Caco-2 (cell line): ENCODE results near the gene KRT39. TPM values are rescaled to one million over a fixed set of nuclear protein-coding genes. Genes with fewer than 3 reads are reported as not detected.

ENCODE experiments used
- BruUV-seq: library from RNA; stranded (reverse); fragments of 400-500 nt; replicated peaks from 2 replicates; lab custom pipeline; 2021; lab: Mats Ljungman, UMichigan
- CTCF ChIA-PET: fragments of 300-600 bp; sonication (Branson Sonifier 250); formaldehyde crosslinking; loops from one replicate; lab custom pipeline; 2022; ENCODE audit warnings: antibody characterized with exemption; lab: Charles Lee
- POLR2A ChIA-PET: fragments of 300-600 bp; sonication (Branson Sonifier 250); formaldehyde crosslinking; loops from one replicate; lab custom pipeline; 2022; ENCODE audit warnings: antibody characterized with exemption; lab: Charles Lee
- DNase-seq, 2 experiments: peaks; one replicate each; pipeline versions ENCODE4 v3.0.0 to v3.0.0-alpha.2; 2020 to 2022
- H3K27me3 ChIP-seq: replicated peaks from 2 replicates; pipeline ENCODE4 v1.6.0; 2011; ENCODE audit warnings: low read length; ENCODE audit not compliant: control insufficient read depth, insufficient read depth
- H3K36me3 ChIP-seq: 2 replicates; pipeline ENCODE4 v1.5.1; 2011; ENCODE audit warnings: low read length; ENCODE audit not compliant: control insufficient read depth, insufficient read depth
- H3K4me1 ChIP-seq: fragments of 250-450 bp; sonication (Bioruptor Pico); 2 replicates; pipeline ENCODE4 v1.5.1; 2020; ENCODE audit warnings: mild to moderate bottlenecking
- H3K4me3 ChIP-seq: 2 replicates; pipeline ENCODE4 v1.5.1; 2011; ENCODE audit warnings: low read depth, mild to moderate bottlenecking, control low read depth, low read length
- H3K9me3 ChIP-seq: fragments of 250-450 bp; sonication (Bioruptor Pico); 2 replicates; pipeline ENCODE4 v1.5.1; 2020; ENCODE audit warnings: mild to moderate bottlenecking, moderate library complexity
- H3K27ac Mint-ChIP-seq: one replicate; pipeline ENCODE4 v1.8.0; 2022; ENCODE audit warnings: mixed read lengths; ENCODE audit not compliant: unreplicated experiment
- H3K27me3 Mint-ChIP-seq: one replicate; pipeline ENCODE4 v1.8.0; 2022; ENCODE audit warnings: mixed read lengths; ENCODE audit not compliant: insufficient read depth, unreplicated experiment
- H3K36me3 Mint-ChIP-seq: one replicate; pipeline ENCODE4 v1.8.0; 2022; ENCODE audit warnings: mild to moderate bottlenecking, mixed read lengths; ENCODE audit not compliant: insufficient read depth, unreplicated experiment
- H3K4me1 Mint-ChIP-seq: one replicate; pipeline ENCODE4 v1.8.0; 2022; ENCODE audit warnings: low read depth, mixed read lengths; ENCODE audit not compliant: unreplicated experiment
- H3K4me3 Mint-ChIP-seq: one replicate; pipeline ENCODE4 v1.8.0; 2022; ENCODE audit warnings: mild to moderate bottlenecking, moderate library complexity, mixed read lengths; ENCODE audit not compliant: unreplicated experiment
- H3K9me3 Mint-ChIP-seq: one replicate; pipeline ENCODE4 v1.8.0; 2022; ENCODE audit warnings: mixed read lengths; ENCODE audit not compliant: unreplicated experiment
- CTCF ChIP-seq, 2 experiments: fragments of 200-600 bp in 1 of 2; IDR thresholded peaks; 1 replicate in 1 of 2; 2 replicates in 1 of 2; pipeline versions ENCODE4 v1.5.1 to v1.8.0; 2011 to 2022; ENCODE audit warnings: antibody characterized with exemption in 1 of 2, control low read depth in 1 of 2, inconsistent platforms in 1 of 2, low read depth in 1 of 2, low read length in 1 of 2, mild to moderate bottlenecking in 1 of 2, moderate library complexity in 1 of 2; ENCODE audit not compliant: insufficient read depth in 1 of 2, severe bottlenecking in 1 of 2, unreplicated experiment in 1 of 2
- intact Hi-C: fragments of 100-400 bp; cut with micrococcal nuclease; formaldehyde crosslinking; loops from one replicate; pipeline ENCODE4 v1.10.0; 2022; ENCODE audit not compliant: unreplicated experiment
- total RNA-seq: library from RNA; stranded (reverse); gene quantifications from 2 replicates; pipeline ENCODE4 v1.2.3, GENCODE V29; 2022

Gene KRT39
- total RNA-seq, 1 experiment from 2014 or later, result not detected

GRCh38 chr17:40950176-40950575, 16.6 kb downstream of the KRT39 start:
- POLR2A ChIA-PET, result interaction anchor here (0.6 kb wide), 1 partner anchor 109 kb away, joined by 5 read pairs; no protein-coding TSS in a partner anchor
- DNase-seq, result no peak
- H3K27me3 Mint-ChIP-seq, result no peaks in the 10 kb centered on the region
- no peak overlapping the region for H3K4me3 ChIP-seq
- H3K4me1 ChIP-seq, result peaks cover 63% of the 10 kb centered on the region
- TF ChIP-seq CTCF (IDR thresholded peaks at IDR 0.05; ENCODE audit: insufficient read depth in 1 of 2, low read depth in 1 of 2, low read length in 1 of 2, severe bottlenecking in 1 of 2, unreplicated experiment in 1 of 2), result no peak
- H3K9me3 Mint-ChIP-seq, result no peaks in the 10 kb centered on the region
- peak overlapping the region; percentile 88 for H3K27ac Mint-ChIP-seq
- no peaks in the 10 kb centered on the region for H3K36me3 Mint-ChIP-seq
- H3K27me3 ChIP-seq, result no peaks in the 10 kb centered on the region
- H3K4me3 Mint-ChIP-seq, result peak overlapping the region; percentile 19
- no peaks in the 10 kb centered on the region for H3K9me3 ChIP-seq
- intact Hi-C loops, result no loop called here
- BruUV-seq, result no TSS peak
- H3K4me1 Mint-ChIP-seq, result peaks cover 55% of the 10 kb centered on the region
- CTCF ChIA-PET, result interaction anchor here (1.0 kb wide), 1 partner anchor 40 kb away, joined by 3 read pairs; no protein-coding TSS in a partner anchor
- no peaks in the 10 kb centered on the region for H3K36me3 ChIP-seq

- intact Hi-C loops, result loop anchor here (1.0 kb wide), 2 partner anchors 9 to 60 kb away; partner anchors contain the start of gene KRTAP3-1
- Mint-ChIP-seq H3K9me3 (no peaks in the 10 kb centered on the region), H3K27ac (peak overlapping the region; percentile 88), H3K4me3 (peak overlapping the region; percentile 62), H3K36me3 (no peaks in the 10 kb centered on the region), H3K4me1 (peaks cover 51% of the 10 kb centered on the region), H3K27me3 (no peaks in the 10 kb centered on the region)
- H3K36me3 ChIP-seq, result no peaks in the 10 kb centered on the region
- no TSS peak for BruUV-seq
- CTCF ChIA-PET, result interaction anchor here (0.7 to 1.0 kb wide), 2 partner anchors 39 to 450 kb away, joined by 3 read pairs; no protein-coding TSS in a partner anchor
- H3K4me1 ChIP-seq, result peaks cover 58% of the 10 kb centered on the region
- TF ChIP-seq CTCF (IDR thresholded peaks at IDR 0.05; ENCODE audit: insufficient read depth in 1 of 2, low read depth in 1 of 2, low read length in 1 of 2, severe bottlenecking in 1 of 2, unreplicated experiment in 1 of 2), result no peak
- no peaks in the 10 kb centered on the region for H3K27me3 ChIP-seq
- POLR2A ChIA-PET, result interaction anchor here (0.6 kb wide), 1 partner anchor 110 kb away, joined by 5 read pairs; no protein-coding TSS in a partner anchor
- H3K4me3 ChIP-seq, result no peak overlapping the region
- no peaks in the 10 kb centered on the region for H3K9me3 ChIP-seq
- peak; percentile 72 to 74 for DNase-seq
Observed at GRCh38 chr17:40949418-40949817, 17.3 kb downstream of the KRT39 start.

- H3K36me3 Mint-ChIP-seq, result no peaks in the 10 kb centered on the region
- POLR2A ChIA-PET, result no interaction called here
- Histone ChIP-seq H3K4me1 (peaks cover 49% of the 10 kb centered on the region), H3K4me3 (no peak overlapping the region), H3K9me3 (no peaks in the 10 kb centered on the region), H3K27me3 (no peaks in the 10 kb centered on the region), H3K36me3 (no peaks in the 10 kb centered on the region)
- peaks cover 3% of the 10 kb centered on the region for H3K9me3 Mint-ChIP-seq
- DNase-seq, result no peak
- no peaks in the 10 kb centered on the region for H3K27me3 Mint-ChIP-seq
- TF ChIP-seq CTCF (IDR thresholded peaks at IDR 0.05; ENCODE audit: insufficient read depth in 1 of 2, low read depth in 1 of 2, low read length in 1 of 2, severe bottlenecking in 1 of 2, unreplicated experiment in 1 of 2), result no peak
- CTCF ChIA-PET, result no interaction called here
- BruUV-seq, result no TSS peak
- intact Hi-C loops, result no loop called here
- H3K27ac Mint-ChIP-seq, result peak overlapping the region; percentile 88
- no peak overlapping the region for H3K4me3 Mint-ChIP-seq
- peaks cover 36% of the 10 kb centered on the region for H3K4me1 Mint-ChIP-seq
Observed at GRCh38 chr17:40947929-40948328, 18.8 kb downstream of the KRT39 start.
